ENCODE results near the gene SGMS2. TPM values are rescaled to one million over a fixed set of nuclear protein-coding genes. Genes with fewer than 3 reads are reported as not detected.

The SGMS2 gene
- total RNA-seq, 1 donor from 2014 or later: 1.1 TPM

GRCh38 chr4:107945809-107946208 lies 121.1 kb downstream of the SGMS2 start:
- H3K27me3 Mint-ChIP-seq (ENCODE audit: insufficient read depth): peaks cover 2% of the 10 kb centered on the region
- no peak overlapping the region for H3K27ac Mint-ChIP-seq
- no peaks in the 10 kb centered on the region for H3K9me3 Mint-ChIP-seq
- intact Hi-C loops (cut with micrococcal nuclease): no loop called here
- H3K4me1 Mint-ChIP-seq (ENCODE audit: low read depth): no peaks in the 10 kb centered on the region
- DNase-seq (ENCODE audit: low spot score): no peak
- peaks cover 2% of the 10 kb centered on the region for H3K36me3 Mint-ChIP-seq (ENCODE audit: low read depth)
- H3K4me3 Mint-ChIP-seq: no peak overlapping the region

- intact Hi-C loops (cut with micrococcal nuclease): no loop called here
- Mint-ChIP-seq H3K36me3 (ENCODE audit: low read depth) (peaks cover 2% of the 10 kb centered on the region), H3K9me3 (peaks cover 9% of the 10 kb centered on the region), H3K27ac (no peak overlapping the region), H3K27me3 (ENCODE audit: insufficient read depth) (no peaks in the 10 kb centered on the region), H3K4me1 (ENCODE audit: low read depth) (no peaks in the 10 kb centered on the region), H3K4me3 (no peak overlapping the region)
- no peak for DNase-seq (ENCODE audit: low spot score)
Measured at GRCh38 chr4:107950746-107951540, 126.2 kb downstream of the SGMS2 start.

- peaks cover 5% of the 10 kb centered on the region for H3K36me3 Mint-ChIP-seq (ENCODE audit: low read depth)
- intact Hi-C loops (cut with micrococcal nuclease): no loop called here
- peaks cover 15% of the 10 kb centered on the region for H3K9me3 Mint-ChIP-seq
- no peak overlapping the region for H3K27ac Mint-ChIP-seq
- no peaks in the 10 kb centered on the region for H3K4me1 Mint-ChIP-seq (ENCODE audit: low read depth)
- H3K4me3 Mint-ChIP-seq: no peak overlapping the region
- DNase-seq (ENCODE audit: low spot score): no peak
- H3K27me3 Mint-ChIP-seq (ENCODE audit: insufficient read depth): no peaks in the 10 kb centered on the region
Measured at GRCh38 chr4:107951551-107951950, 126.8 kb downstream of the SGMS2 start.

- no peak overlapping the region for H3K4me3 Mint-ChIP-seq
- H3K27me3 Mint-ChIP-seq (ENCODE audit: insufficient read depth): peaks cover 2% of the 10 kb centered on the region
- no peak overlapping the region for H3K27ac Mint-ChIP-seq
- intact Hi-C loops (cut with micrococcal nuclease): no loop called here
- H3K9me3 Mint-ChIP-seq: peaks cover 29% of the 10 kb centered on the region
- DNase-seq (ENCODE audit: low spot score): no peak
- H3K4me1 Mint-ChIP-seq (ENCODE audit: low read depth): no peaks in the 10 kb centered on the region
- peaks cover 3% of the 10 kb centered on the region for H3K36me3 Mint-ChIP-seq (ENCODE audit: low read depth)
Measured at GRCh38 chr4:107956011-107956410, 131.3 kb downstream of the SGMS2 start.

Other genes starting within 250 kb of the SGMS2 start
- gene PAPSS1, start 104.7 kb upstream of the SGMS2 start, total RNA-seq: 35.0 and 36.0 TPM in 2 replicates
- 1.1 and 1.5 TPM in 2 replicates for gene CYP2U1, start 106.6 kb downstream of the SGMS2 start, total RNA-seq
- gene HADH, start 165.0 kb downstream of the SGMS2 start, total RNA-seq: 33.9 and 36.8 TPM in 2 replicates

Data from activated T-helper 1 cell treated with anti-CD3 and anti-CD28 coated beads, Interleukin-12 subunit alpha, Interleukin-12 subunit beta, Interleukin-2, Interleukin-4 antibody, amounts not matched to agents 30 ng/mL and 10 ng/mL and 1 ng/mL, durations not matched to agents 14 hours and 24 hours and 36 hours (primary cell).